GM20431 (cell line): ENCODE measurements around the gene RPAP2.
"Not testable (repeated sequence)": the region's sequence is repeated elsewhere in the genome, so short reads cannot be mapped to it uniquely, and the experiment has no call there.

Experiments used
- in situ Hi-C: fragments of 300-500 bp; cut with MseI, MboI; formaldehyde crosslinking; loops from one replicate; pipeline ENCODE4 v1.15.0; 2020; ENCODE audit warnings: low sequenced_read_pairs; ENCODE audit not compliant: unreplicated experiment

Gene RPAP2

DNA sequence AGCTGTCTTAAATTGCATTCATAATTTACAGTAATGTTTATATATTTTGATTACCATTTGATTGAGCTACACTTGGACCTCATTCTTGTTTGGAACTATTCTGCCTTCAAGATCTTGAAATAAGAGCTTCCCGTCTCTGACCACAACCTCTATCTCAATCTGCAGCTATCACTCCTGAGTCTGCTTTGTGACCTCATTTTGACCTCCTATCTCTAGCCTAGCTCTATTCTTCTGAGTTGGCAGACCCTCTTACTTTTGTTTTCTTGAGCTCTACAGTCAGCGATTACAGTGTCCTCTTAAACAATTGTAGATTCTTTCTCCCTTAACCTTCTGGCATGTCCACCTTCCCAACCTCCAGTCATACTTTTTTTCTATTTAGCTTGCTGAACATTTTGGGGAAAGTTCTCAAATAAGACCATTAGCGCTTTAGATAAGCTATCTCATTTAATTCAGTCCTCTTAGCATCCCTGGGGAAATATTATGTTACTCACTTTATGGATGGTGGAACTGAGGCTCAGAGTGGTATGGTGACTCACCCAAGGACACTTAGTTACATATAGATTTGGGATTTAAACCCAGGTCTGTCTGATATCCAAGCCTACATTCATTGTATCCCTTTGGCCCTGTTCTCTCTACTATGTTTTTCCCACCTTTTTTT is 19.1 kb downstream of the RPAP2 start:
- in situ Hi-C loops = loop anchor here (25.0 kb wide), 1 partner anchor 294 kb away; no protein-coding TSS in a partner anchor

DNA sequence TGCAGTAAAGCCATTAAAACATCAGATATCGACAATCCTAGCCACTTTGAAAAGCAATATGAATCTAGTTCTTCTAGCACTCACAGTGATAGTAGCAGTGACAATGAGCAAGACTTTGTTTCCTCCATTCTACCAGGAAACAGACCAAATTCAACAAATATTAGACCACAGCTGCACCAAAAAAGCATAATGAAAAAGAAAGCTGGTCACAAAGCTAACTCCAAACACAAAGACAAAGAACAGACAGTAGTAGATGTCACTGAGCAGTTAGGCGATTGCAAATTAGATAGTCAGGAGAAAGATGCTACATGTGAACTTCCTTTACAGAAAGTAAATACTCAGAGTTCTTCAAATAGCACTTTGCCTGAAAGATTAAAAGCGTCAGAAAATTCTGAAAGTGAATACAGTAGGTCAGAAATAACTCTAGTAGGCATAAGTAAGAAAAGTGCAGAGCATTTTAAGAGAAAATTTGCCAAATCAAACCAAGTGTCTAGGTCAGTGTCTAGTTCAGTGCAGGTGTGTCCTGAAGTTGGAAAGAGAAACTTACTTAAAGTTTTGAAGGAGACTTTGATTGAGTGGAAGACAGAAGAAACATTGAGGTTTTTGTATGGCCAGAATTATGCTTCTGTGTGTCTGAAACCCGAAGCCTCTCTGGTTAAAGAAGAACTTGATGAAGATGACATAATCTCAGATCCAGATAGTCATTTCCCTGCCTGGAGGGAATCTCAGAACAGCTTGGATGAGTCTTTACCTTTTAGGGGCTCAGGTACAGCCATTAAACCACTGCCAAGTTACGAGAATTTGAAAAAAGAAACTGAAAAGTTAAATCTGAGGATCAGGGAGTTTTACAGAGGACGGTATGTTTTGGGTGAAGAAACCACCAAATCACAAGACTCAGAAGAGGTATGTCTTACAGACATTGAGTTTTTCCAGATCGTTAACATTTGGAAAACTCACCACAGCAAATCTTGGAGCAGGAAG is 24.9 kb downstream of the RPAP2 start:
- in situ Hi-C loops = loop anchor here (25.0 kb wide), 1 partner anchor 289 kb away; no protein-coding TSS in a partner anchor

DNA sequence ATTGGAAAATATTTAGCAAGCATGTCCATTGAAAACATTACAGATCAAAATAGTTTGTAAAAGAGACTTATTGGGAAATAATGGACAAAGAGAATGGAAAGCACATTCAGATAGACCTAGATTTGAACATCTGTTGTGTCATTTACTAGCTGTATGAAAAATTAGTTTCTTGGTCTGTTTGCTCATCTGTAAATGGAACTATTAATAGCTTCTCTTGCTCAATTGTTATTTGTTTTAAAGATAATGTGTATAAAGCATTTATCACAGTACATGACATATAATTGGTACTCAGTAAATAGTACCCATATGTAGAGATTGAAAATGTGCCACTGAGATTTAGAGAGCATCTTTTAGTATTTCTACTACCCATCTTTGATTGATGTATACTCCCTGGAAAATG is 25.9 kb downstream of the RPAP2 start:
- in situ Hi-C loops = loop anchor here (25.0 kb wide), 1 partner anchor 288 kb away; no protein-coding TSS in a partner anchor

DNA sequence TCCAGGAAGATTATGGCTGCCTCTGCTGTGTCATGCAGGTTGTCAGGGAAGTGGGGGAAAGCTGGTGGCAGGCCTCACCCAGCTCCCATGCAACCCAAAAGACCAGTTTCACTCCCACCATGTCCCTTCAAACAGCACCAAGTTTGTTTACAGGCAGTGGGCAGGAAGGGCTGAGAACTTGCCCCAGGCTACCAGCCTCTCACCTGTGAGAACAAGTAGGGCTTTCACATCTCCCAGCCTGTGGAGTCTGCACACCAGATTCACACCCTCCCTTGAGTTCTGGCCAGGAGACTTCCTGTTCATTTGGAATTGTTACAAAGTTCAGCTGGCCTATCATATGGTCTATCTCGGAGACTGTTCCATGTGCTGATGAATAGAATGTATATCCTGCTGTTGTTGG is 27.8 kb downstream of the RPAP2 start:
- in situ Hi-C loops = no loop called here

DNA sequence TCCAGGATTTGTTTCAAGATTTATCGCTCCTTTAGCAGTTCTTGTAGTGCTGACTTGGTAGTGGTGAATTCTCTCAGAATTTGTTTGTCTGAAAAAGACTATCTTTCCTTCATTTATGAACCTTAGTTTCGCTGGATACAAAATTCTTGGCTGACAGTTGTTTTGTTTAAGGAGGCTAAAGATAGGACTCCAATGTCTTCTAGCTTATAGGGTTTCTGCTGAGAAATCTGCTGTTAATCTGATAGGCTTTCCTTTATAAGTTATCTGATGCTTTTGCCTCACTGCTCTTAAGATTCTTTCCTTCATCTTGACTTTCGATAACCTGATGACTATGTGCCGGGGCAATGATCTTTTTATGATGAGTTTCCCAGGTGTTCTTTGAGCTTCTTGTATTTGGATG is 28.9 kb downstream of the RPAP2 start:
- in situ Hi-C loops = no loop called here

DNA sequence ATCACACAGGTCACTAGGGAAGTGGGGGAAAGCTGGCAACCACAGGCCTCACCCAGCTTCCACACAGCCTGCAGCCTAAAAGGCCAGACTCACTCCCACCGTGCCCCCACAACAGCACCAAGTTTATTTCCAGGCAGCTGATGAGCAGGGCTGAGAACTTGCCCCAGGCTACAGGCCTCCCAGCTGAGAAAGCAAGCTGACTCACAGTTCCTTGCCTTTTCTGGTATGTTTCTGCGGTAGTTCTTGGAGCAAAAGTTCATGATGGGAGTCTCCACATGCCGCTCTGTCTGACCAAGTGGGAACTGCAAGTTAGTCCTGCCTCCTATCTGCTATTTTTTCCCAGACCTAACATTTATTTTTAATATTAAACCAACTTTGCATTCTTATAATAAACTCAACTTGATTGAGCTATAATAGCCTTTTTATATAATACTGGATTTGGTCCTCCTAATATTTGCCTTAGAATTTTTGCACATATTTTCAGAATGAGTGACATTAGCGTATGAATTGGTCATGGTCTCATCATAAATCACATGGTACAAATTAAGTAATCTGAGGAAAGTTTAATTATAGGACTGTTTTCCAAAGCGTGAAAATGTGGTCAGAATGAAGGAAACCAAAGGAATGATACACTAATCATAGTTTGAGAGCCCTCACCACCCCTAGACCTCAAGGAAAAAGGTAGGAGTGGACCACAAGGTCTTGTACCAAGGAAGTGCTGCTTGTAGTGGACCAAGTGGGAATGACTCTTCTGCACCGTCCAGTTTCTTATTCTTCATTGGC is 30.7 kb downstream of the RPAP2 start:
- in situ Hi-C loops = no loop called here

DNA sequence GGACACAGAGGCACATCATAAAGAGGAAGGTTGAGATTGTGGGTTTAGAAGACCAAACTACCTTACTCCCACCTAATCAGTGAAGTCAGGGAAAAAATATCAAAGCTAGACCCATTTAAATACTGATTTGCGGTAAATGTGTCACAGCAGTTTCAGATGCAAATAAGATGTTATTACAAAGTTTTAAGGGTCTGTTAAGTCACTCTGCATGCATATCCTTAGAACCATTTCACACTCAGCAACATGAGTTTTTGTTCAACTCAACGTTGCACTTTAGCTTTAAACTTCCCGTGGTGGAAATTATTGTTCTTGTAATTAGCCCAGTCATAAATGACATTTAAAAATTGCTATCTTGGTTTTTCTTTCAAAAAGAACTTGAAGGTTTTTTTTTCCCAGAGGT is 34.8 kb downstream of the RPAP2 start:
- in situ Hi-C loops = no loop called here

DNA sequence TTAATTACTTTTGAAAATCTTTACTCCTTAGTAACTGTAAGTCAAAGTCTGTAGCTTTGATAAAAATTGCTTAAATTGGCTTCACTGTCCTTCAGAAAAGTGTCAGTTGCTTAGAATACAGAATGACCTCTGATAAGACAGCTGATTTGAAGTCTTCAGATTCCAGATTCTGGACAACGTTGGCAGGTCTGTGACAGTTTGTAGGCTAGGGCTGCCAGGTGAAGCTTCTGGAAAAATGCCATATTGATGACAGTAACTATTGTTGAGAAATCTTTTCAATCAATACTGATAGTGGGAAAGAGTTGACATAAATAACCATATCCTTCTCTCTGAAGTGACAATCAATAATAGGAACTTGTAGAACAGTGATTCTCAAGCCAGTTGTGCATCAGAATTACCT is 41.3 kb downstream of the RPAP2 start:
- in situ Hi-C loops = no loop called here

DNA sequence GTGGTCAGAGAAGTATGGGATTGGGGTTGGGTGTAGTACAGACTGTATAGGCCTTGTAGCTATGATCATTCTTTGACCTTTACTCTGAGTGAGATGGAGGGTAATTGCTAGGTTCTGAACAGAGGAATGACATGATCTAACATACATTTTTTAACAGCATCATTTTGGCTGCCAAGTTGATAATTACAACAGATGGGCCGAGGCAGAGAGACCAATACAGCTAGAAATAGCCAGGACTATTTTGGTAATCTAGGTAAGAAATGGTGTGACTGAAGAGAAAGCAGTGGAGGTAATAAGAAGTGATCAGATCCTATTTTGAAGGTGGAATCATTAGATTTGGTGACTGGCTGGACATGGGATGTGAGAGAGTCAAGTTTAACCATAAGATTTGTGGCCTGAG is 43.5 kb downstream of the RPAP2 start:
- in situ Hi-C loops = no loop called here

DNA sequence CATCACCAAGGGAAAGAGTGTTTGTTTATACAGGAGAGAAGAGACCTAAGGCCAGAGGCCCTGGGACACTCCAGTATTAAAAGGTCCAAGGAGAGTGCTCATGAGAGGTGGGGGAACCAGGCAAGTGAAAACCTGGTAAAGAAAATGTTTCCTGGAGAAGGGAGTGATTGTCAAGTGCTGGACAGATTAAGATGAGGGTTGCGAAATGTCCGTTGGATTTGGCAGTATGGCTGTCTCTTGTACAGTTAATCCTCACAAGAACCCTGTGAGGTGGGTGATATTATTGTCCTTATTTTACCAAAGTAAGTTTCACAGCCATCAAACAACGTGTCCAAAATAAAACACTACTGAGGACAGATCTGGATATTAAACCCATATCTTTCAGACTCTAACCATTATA is 44.2 kb downstream of the RPAP2 start:
- in situ Hi-C loops = no loop called here

DNA sequence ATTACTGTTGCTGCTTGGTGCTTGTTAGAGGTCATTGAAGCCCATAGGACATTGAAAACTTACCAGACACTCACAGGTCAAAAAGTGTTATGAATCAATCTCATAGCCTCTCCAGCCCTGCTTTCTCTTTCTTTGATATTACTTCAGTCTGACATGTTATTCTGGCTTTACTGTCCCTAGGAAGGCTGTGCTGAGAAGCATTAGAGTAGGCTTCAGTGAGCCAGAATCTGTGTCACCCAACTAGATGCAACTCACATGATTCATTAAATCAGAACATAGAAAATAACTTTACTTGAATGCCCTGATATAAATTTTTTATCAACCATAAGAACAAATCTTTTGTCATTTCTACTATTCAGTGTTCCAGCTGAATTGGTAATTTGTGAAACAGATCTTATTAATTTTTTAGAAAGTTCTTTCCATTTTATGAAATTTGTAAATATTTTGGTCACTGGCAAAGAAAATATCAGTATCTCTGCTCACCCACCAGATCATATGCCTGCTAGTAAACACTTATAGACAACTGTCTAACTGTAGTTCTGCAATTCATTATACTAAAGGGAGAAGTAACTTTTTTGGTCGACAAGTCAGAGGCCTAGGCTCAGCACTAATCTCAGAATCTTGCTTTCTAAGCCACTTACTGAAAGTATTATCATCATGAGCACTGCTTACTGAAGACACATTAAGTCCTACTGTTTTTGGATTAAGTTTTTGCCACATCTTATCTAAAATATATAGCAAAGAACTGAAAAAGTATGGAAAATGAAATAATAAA is 48.2 kb downstream of the RPAP2 start:
- in situ Hi-C loops = no loop called here

DNA sequence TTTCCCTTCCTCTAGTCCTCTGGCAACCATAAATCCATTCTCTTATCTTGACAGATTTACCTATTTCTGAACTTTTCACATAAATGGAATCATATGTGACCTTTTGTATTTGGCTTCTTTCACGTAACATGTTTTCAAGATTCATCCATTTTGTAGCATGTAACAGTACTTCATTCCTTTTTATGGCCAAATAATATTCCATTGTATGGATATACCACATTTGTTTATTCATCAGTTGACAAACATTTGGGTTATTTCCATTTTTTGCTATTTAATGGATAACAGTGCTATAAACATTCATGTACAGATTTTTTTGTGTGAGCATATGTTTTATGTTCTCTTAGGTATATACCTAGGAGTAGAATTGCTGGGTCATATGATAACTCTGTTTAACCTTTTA is 54.0 kb downstream of the RPAP2 start:
- in situ Hi-C loops = no loop called here

DNA sequence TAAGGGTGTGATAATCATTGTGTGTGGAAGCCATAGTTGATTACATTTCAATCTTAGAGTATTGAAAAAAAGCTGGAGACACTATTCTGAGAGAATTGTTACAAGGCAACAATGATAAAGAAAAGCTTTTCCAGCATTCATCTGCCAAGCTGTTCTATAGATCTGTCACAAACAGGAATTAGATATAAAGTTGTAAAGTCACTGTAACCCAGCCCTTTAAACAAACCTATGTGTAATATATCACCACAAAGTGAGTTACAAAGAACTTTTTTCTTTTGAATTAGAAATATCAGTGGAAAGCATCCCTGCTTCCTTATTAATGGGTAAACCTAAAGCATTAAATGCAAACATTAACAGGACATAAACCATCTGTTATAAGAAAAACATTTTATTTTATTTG is 55.4 kb downstream of the RPAP2 start:
- in situ Hi-C loops = no loop called here

DNA sequence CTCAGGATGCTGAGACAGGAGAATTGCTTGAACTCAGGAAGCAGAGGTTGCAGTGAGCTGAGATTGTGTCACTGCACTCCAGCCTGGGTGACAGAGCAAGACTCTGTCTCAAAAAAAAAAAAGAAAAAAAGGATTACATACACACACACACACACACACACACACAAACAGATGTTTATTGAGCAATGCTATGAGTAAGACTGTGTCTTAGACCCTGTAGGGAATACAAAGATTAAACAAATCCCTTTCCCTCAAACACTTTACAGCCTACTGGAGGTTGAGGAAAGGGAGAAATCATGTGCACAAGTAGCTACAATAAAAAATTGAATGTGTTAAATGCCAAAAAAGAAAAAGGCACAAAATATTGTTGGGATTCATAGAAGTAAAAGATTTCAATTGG is 58.1 kb downstream of the RPAP2 start:
- in situ Hi-C loops = no loop called here

DNA sequence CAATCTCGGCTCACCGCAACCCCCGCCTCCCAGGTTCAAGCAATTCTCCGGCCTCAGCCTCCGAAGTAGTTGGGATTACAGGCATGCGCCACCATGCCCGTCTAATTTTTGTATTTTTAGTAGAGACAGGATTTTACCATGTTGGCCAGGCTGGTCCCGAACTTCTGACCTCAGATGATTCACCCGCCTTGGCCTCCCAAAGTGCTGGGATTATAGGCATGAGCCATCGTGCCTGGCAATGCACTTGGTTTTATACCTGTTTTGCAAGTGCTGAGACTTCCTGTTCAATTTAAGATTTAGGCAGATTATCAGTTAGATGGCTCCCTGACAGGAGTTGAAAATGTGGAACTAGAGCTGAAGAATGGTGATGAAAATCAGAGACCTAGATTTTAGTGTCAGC is 60.5 kb downstream of the RPAP2 start:
- in situ Hi-C loops = not testable (repeated sequence)

DNA sequence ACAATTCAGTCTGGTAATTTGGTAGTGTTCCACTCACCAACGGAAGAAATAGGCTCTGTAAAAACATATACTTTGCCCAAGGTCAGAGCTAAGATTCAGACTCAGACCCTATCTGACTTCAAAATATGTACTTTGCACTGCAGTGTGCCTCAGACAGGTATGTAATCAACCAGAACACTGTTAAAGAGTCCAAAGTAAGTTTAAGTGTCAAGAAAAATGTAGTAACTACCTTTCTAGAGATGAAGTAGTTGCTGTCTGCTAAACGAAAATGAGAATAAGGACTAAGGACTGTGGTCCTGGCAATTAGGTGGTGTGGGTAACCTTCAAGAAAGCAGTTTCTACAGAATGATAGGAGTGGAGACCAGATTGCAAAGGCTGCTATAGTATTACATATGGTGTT is 61.1 kb downstream of the RPAP2 start:
- in situ Hi-C loops = no loop called here

DNA sequence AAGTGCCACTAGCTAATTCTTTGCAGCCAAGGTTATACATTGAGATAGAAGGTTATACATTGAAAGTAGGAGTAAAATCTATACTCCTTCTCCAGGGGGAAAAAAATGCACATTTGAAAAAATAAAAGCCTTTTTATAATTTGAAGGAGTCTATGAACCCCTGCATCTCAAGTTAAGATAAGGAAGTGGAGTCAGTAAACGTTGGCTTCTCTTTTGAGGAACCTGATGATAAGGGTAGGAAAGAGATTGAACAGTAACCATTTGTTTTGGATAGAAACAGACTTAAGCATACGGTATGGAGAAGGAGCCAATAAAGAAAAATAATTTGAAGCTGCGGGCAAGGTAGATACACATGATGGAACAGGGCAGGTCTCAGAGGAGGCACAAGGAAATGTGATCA is 64.1 kb downstream of the RPAP2 start:
- in situ Hi-C loops = no loop called here

DNA sequence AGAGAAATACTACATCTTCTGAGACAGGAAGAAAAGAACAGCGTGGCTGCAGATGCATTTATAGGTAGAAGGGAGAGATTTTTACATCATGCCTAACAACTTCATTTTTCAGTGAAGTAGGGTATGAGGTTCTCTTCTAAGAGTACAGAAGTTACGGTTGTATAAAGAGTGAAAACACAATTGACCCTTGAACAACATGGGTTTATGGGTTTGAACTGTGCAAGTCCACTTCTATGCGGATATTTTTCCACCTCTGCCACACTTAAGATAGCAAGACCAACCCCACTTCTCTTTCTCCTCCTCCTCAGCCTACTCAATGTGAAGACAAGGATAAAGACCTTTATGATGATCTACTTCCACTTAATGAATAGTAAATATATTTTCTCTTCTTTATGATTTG is 64.5 kb downstream of the RPAP2 start:
- in situ Hi-C loops = no loop called here

DNA sequence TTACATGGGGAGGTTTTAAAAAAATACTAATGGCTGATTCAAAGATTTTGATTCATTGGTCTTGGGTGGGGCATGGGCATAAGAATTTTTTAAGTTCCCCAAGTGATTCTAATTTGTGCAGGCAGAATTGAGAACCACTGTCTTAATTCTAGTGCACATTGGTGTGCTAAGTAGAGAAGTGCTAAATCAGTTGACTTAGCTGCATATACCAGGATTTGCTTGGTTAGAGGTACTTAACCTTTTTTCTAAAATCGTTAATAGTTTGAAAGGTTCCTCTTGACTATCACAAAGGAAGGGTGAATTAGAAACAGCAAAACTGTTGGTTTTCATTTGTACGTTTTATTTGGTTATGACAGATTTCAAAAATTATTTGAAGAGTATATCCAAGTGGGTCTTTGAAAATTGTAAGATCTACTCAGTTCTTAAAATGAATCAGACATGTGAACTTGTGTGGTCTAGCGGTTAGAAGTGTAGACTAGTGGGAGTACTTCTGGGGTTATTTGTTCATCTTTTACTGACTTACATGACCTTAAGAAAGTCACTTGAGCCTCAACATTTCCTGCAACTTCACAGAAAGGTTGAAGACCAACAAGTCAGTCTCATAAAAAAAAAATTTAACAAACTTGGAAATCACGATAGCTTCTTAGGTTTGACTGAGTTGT is 66.7 kb downstream of the RPAP2 start:
- in situ Hi-C loops = no loop called here
